ENCODE measurements around the gene POLR1A.

- TF ChIP-seq CTCF (IDR thresholded peaks at IDR 0.05) (no peak), ZFX (IDR thresholded peaks at IDR 0.05; ENCODE audit: borderline replicate concordance) (no peak)
These were observed 118.2 kb downstream of the POLR1A start for GRCh38 chr2:85987266-85988174.

Measured in 22Rv1 (cell line).